ENCODE measurements around the gene FAM131B.

The FAM131B gene

DNA sequence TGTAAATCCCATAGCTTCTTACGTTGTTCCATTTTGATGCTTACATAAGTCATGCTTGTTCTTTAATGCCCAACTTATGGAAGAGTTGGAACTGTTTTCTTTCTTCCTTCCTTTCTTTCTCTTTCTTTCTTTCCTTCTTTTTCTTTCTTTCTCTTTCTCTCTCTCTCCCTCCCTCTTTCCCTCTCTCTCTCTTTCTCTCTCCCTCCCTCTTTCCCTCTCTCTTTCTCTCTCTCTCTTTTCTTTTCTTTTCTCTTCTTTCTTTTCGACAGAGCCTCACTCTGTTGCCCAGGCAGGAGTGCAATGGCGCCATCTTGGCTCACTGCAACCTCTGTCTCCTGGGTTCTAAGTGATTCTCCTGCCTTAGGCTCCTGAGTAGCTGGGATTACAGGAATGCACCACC is 18.9 kb downstream of the FAM131B start:
- intact Hi-C loops (cut with DNase I), result no loop called here
- no peak for DNase-seq

DNA sequence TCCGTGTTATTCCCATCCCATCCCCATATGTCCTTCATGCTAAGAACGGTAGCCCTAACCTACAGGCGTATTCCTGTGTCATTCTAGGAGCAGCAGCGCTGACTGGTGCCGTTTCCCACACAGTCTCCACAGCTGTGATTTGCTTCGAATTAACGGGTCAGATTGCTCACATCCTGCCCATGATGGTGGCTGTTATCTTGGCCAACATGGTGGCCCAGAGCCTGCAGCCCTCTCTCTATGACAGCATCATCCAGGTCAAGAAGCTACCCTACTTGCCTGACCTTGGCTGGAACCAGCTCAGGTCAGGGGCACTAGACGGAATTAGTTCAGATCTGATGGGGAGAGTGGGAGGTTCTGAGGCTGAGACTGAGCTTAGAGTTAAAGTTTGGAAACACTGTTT is 20.7 kb downstream of the FAM131B start:
- DNase-seq, result no peak
- intact Hi-C loops (cut with DNase I), result no loop called here

DNA sequence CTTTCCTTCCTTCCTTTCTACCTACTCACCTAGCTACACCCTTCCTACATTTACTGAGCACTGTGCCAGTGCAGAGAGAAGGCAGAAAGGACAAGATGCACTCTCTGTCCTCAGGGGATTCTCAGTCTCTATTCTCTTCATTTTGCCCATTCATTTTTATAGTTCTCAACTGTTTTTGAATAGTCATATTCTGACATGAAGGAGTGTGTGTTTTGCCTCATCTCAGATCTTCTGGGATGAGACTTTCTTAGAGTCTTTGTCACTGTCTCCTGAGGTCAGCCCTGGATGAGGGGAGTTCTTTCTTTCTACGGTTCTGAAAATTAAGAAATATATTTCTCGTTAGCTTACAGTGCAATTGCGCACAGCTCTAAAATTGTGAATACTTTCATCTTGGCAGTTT is 25.3 kb downstream of the FAM131B start:
- intact Hi-C loops (cut with DNase I), result no loop called here
- DNase-seq, result no peak

DNA sequence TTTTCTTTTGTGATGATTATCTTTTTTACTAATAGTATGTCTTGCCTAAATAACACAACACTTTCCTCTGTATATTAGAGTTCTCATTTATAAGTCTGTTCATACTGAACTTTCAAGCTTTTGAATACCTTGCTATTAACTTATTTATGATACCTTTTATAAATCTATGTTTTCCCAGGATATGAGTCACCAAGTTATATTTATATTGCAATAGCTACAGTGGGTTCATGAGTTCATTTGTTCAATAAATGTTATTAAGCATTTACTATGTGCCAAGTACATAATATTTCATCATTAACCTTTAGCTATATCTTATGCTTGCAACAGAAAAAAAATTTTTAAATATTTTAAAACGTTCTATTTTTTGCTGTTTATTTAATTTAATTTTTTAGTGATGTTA is 28.3 kb downstream of the FAM131B start:
- DNase-seq, result no peak
- intact Hi-C loops (cut with DNase I), result no loop called here

DNA sequence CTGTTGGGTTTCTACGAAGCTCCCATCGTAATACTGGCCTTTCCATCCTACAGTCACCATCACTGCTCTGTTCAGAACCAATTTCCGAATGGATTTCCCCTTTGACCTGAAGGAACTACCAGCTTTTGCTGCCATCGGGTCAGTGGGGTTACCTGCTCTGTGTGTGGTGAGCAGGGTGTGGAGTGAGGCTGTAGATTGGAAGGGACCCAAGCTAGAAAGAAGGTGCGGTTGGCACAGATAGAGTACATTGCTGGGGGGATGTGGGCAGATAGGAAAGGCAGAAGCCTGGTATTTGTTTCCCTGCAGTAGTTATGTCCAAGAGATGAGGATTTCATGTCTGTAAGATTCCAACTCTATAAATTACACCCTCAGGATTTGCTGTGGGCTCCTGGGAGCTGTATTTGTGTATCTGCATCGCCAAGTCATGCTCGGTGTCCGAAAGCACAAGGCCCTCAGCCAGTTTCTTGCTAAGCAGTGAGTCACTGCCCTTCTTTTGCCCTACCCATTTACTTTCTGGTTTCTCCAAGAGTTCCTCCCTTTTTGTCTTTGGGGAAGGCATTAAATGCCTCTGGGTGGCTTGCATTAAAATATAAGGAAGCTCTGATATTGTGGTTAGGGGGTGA is 31.2 kb downstream of the FAM131B start:
- DNase-seq, result no peak
- intact Hi-C loops (cut with DNase I), result no loop called here

DNA sequence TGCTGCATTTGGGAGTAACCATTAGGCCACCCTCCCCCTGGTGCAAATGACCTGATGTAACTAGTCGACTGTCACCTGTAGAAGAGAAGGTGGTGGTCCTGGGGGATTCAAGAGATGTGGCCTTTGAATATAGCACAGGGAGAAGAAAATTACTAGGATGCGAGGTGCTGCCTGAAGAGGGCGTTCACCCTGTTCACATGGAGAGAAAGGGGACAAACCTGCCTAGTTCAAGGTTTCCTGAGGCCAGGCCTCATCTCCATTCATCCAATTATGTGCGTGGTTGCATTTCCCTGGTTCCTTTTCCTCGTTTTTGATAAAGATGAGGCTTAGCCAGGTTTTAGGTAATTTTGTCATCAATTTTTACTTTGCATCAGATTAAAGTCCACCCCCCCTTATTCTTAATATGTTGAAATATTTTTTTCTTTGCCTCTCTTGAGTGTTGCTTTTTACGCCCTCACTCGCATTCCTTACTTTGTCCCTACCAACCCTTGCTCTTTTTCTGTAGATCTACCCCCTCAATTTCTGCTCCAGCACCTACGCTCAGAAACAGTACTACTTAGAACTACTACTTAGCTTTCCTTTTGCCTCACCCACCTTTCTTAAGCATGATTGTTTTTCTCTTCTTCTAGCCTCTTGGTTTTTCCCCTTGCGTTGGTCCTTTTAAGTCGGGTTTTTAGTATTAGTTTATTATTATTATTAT is 32.9 kb downstream of the FAM131B start:
- intact Hi-C loops (cut with DNase I), result loop anchor here (10.0 kb wide), 1 partner anchor 85 kb away; no protein-coding TSS in a partner anchor
- peak in 34 of 42 donors; percentile 14 to 84 (median 54) for DNase-seq

DNA sequence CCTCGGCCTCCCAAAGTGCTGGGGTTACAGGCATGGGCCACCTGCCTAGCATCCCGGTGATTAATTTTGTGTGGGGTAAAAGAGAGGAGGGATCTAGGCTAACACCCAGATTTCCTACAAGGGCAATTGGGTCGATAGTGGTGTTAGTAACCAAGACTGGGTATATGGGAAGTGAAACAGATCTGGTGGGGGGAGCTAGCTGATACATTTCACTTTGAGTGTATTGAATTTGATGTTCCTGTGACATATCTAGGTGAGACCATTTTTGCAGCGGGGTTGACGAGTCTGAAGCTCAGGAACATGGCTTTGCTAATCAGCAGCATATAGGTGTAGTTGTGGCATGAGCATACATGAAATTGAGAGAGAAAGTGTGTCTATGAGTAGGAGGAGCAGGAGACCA is 34.6 kb downstream of the FAM131B start:
- intact Hi-C loops (cut with DNase I), result loop anchor here (10.0 kb wide), 1 partner anchor 87 kb away; no protein-coding TSS in a partner anchor
- DNase-seq, result no peak

DNA sequence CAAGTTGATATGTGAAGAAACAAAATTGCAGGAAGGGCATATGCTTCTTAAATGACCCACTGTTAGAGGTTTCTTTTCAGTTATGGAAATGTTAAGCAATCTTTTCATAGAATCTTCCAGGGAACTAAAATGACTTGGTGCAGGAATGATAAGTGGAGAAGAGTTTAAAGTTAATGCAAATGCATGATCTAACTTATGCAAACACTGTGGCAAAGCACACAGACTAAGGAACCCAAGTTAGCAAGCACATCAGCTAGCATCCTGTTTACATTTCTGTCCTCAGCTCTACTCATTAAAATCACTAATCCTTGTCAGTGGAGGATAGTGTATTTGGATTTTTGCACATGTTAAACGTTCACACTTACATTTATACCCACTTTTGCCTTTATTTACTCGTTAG is 37.3 kb downstream of the FAM131B start:
- intact Hi-C loops (cut with DNase I), result loop anchor here (10.0 kb wide), 1 partner anchor 90 kb away; no protein-coding TSS in a partner anchor
- DNase-seq, result no peak

DNA sequence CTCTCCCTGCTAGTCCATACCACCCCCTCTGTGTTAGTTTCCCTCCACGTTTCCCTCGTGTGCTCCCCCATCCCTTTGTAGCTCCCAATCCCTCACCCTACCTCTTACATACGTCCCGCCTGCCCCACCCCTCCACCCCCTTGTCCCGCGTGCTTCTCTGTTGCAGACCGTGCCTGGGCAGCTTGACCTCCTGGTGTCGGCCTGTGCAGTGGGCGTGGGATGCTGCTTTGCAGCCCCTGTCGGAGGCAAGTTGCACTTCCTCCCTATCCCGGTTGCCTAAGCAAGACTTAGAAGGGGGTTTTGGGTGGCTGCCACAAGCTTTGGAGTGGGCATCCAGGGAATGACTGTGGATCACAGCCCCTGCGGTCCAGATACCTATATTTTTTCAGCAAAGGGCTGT is 38.9 kb downstream of the FAM131B start:
- no peak for DNase-seq
- intact Hi-C loops (cut with DNase I), result loop anchor here (10.0 kb wide), 1 partner anchor 91 kb away; no protein-coding TSS in a partner anchor

DNA sequence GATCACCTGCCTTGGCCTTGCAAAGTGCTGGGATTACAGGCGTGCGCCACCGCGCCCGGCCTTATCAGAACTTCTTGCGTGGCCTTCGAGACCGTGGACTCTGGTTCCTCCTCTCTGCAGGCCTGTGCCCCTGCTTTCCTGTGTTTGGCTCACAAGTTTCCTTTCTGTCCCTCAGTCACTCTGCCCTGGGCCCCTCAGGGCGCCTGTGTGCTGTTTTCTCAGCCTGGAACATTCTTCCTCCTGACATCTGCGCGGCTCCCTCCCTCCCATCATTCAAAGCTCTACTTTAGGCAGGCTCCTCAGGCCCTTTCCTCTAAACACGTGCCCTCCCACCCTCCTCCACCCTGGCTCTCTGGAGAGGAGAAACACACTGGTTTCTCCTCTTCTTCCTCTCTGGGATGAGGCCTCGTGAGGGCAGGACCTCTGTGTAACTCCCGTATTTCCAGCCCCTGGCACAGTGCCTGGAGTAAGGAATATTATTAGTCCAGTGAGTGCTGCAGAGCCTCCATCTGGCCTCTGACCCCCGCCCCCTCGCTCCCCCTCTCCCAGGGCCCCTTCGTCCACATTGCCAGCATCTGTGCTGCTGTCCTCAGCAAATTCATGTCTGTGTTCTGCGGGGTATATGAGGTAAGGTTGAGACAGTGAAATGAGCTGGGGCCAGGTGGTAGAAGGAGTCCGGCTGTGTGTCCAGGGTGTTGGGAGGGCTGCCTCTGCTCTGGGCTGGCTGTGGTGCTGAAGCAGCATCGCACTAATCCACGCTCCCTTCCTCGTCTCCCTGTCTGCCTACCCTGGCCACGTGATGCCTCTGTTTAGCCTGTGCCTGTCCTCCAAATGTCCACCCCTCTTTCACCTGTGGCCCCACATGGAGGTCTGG is 39.5 kb downstream of the FAM131B start:
- DNase-seq, result no peak
- intact Hi-C loops (cut with DNase I), result loop anchor here (10.0 kb wide), 1 partner anchor 92 kb away; no protein-coding TSS in a partner anchor

DNA sequence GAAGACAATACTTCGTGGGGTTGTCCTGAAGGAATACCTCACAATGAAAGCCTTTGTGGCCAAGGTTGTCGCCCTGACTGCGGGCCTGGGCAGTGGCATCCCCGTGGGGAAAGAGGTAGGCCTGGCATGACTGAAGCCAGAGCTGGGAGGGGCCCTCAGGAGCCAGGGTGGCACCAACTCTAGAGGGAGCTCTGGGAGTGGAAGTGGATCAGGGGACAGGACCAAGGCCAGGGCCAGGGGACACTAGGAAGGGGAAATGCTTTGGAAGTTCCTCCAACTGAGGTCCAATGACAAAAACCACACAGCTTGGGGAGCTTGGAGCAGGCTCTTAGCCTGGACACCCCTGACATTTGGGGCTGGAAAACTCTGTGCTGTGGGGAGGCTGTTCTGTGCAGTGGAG is 40.8 kb downstream of the FAM131B start:
- DNase-seq, result peak in 26 of 42 donors; percentile 13 to 73 (median 31)
- intact Hi-C loops (cut with DNase I), result loop anchor here (10.0 kb wide), 1 partner anchor 93 kb away; no protein-coding TSS in a partner anchor

DNA sequence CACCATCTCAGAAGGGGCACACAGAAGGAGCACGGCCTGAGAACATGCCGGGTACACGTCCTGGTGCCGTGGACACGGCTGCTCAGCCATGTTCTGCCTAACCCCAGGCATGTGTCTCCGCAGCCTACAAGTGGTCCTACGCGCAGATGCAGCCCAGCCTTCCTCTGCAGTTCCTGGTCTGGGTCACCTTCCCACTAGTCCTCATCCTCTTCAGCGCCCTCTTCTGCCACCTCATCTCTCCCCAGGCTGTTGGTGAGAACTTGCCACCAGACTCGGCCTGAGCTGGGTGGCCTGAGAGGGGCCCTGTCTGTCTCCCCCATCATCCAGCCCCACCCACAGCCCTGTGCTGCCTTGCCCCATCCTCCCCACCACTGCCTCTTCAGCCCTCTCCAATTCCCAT is 41.3 kb downstream of the FAM131B start:
- intact Hi-C loops (cut with DNase I), result loop anchor here (10.0 kb wide), 1 partner anchor 94 kb away; no protein-coding TSS in a partner anchor
- no peak for DNase-seq

DNA sequence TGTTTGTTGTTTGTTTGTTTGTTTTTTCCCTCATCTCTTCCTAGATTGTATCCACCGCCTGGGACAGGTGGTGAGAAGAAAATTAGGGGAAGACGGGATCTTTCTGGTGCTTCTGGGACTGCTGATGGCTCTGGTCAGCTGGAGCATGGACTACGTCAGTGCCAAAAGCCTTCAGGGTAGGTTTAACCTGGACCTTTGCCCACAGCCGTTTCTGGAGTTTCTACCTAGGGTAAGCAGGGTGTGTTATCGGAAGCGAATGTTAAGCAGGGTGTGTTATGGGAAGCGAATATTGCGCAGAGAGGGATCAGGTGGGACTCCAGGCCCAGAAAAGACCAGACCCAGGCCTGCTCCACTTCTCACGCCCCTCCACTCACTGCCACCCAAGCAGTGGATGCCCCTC is 41.9 kb downstream of the FAM131B start:
- intact Hi-C loops (cut with DNase I), result loop anchor here (10.0 kb wide), 1 partner anchor 94 kb away; no protein-coding TSS in a partner anchor
- DNase-seq, result no peak

DNA sequence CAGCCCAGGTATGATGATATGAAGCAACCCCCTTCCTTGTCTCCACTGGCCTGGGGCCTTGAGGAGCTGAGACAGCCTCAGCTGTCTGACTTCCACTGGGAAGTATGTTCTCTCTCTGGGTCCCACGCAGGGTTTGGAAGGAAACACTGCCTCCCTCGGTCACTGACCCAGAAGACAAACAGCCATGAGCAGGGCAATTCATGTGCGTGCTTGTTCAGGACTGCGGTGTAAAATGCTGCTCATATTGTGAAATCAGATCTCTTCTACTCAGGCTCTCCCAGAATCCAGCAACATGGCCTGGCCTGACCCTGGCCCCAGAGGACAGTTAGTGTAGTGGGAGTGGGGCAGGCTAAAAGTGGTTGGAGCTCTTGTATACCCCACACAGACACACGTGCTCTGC is 43.9 kb downstream of the FAM131B start:
- DNase-seq, result no peak
- intact Hi-C loops (cut with DNase I), result no loop called here

DNA sequence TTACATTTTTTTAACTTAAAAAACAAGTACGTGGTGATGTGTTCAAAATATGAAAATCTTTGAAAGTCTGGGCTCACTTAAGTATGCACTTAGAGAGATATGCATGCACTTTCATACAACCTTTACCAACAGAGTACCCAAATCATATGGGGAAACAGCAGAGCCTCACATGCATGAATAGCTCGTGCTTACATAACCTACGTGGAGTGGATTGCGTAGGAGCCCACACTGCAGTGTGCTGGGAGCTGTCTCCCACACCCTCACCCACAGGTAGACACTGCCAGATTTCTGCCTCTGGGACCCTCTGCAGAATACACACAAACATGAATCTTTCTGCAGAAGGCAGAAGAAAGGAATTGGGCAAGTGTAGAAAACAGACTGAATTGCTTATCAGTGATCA is 46.0 kb downstream of the FAM131B start:
- intact Hi-C loops (cut with DNase I), result no loop called here
- DNase-seq, result peak in 38 of 42 donors; percentile 8 to 89 (median 56)

DNA sequence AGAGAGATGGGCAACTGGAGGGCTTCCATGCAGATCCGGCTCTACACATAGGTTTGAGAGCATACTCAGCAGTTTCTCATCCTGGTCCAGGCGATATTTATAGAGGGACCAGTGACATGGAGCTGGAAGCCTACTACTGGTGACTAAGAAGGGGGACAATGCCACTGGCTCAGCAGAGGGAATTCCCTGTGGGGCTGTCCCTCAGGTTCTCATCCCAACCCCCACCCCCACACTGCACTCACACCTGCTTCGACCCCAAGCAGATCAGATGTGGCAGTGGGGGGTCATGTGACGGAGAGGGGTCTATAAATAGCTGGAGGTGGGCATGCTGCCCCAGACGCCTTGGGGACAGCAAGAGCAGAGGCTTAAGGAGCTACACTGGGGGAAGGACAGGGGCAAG is 46.7 kb downstream of the FAM131B start, which contains the start of gene CLCN1:
CLCN1 (plus strand) TSS at position 336 of the 400 bp plus-strand sequence. CDS start 102 bp downstream, outside the sequence.
- intact Hi-C loops (cut with DNase I), result no loop called here

DNA sequence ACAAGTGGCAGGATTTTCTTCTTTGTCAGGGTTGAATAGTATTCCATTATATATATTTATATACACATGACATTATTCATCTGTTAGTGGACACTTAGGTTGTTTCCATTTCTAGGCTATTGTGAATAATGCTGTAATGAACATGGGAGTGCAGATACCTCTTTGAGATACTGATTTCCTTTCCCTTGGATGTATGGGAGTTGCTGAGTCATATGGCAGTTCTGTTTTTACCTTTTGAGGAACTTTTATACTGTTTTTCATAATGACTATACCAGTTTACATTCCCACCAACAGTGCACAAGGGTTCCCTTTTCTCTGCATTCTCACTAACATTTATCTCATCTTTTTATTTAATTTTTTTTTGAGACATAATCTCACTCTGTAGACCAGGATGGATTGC is 48.4 kb downstream of the FAM131B start:
- no peak for DNase-seq
- intact Hi-C loops (cut with DNase I), result no loop called here

More for the DNA sequence above, 46.7 kb downstream of the FAM131B start, which contains the start of gene CLCN1:
- no peak for DNase-seq

DNA sequence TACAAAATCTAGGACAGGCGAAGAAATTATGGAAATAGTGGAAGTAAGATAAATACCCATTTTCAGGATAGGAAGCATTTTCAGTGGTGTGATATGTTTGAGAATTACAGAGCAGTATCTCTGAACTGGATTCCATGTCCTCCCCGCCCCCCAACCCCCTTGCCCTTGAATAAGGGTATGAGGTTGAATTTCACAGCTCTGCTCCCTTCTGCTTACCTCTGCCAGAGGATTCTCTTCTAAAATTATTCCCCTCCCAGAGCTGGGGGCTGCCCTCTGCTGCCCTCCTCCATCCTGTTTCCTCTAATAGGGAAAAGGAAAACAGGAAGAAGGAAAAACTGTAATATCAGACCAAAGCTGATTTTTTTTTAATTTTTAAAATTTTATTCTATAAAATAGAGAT is 53.9 kb downstream of the FAM131B start:
- intact Hi-C loops (cut with DNase I), result loop anchor here (5.0 kb wide), 1 partner anchor 66 kb away; no protein-coding TSS in a partner anchor

DNA sequence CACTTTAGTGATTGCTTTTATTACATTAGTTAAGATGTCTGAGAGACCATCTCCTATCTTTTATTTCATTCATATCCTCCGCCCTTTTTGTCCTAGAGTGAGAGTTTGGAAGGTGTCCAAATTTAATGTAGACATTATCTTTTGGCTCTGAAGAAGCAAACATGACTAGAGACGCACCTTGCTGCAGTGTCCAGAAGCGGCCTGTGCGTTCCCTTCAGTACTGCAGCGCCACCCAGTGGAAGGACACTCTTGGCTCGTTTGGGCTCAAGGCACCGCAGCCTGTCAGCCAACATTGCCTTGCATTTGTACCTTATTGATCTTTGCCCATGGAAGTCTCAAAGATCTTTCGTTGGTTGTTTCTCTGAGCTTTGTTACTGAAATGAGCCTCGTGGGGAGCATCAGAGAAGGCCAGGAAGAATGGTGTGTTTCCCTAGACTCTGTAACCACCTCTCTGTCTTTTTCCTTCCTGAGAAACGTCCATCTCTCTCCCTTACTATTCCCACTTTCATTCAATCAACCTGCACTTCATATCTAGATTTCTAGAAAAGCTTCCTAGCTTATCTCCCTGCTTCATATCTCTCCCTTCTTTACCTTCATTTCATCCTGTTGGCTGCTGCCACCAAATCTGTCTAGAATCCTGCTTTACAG is 57.0 kb downstream of the FAM131B start:
- peak; percentile 50 to 93 (median 78) for DNase-seq
- intact Hi-C loops (cut with DNase I), result loop anchor here (5.0 kb wide), 1 partner anchor 63 kb away; no protein-coding TSS in a partner anchor

More for the DNA sequence above, 53.9 kb downstream of the FAM131B start:
- DNase-seq, result no peak

All from head of caudate nucleus (tissue), 42 donors.